ENCODE data around the gene GPD2. TPM values are rescaled to one million over a fixed set of nuclear protein-coding genes. Genes with fewer than 3 reads are reported as not detected.
A peak's percentile ranks its signal among the peaks of the same experiment; 100 is the strongest.

Gene GPD2
- total and polyA plus RNA-seq, 8 donors = 2.8 to 17.7 (median 10.2) TPM

DNA sequence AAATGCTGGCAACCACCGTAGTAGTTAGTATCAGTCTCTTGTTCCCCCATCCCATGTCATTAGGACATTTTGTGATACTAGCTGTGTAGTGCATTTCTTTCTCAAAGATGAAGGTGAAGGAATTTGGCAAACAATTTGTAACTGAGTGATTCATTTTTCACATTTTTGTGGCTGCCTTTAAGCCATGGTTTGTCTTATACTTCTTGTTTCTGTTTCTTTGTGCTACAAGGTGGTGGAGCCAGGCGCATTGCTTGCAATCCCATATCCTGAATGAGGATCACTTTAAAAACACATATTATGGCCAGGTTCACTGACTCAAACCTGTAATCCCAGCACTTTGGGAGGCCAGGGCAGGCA lies 40.6 kb downstream of the GPD2 start:
- Histone ChIP-seq H3K36me3 (no peaks in the 10 kb centered on the region), H3K27me3 (no peaks in the 10 kb centered on the region), H3K27ac (peak overlapping the region in 2 of 4 donors; percentile 9 to 15), H3K9me3 (no peaks in the 10 kb centered on the region), H3K4me3 (no peak overlapping the region), H3K4me1 (peaks cover 0 to 14% (median 8%) of the 10 kb centered on the region in 3 donors)
- 77 to 79% methylated on average over 2 of the region's 2 CpGs for WGBS, 2 donors
- no peak for FAIRE-seq
- DNase-seq = no peak
- peak in 1 of 4 donors; percentile 23 for ATAC-seq
- TF ChIP-seq, protein P1, sequence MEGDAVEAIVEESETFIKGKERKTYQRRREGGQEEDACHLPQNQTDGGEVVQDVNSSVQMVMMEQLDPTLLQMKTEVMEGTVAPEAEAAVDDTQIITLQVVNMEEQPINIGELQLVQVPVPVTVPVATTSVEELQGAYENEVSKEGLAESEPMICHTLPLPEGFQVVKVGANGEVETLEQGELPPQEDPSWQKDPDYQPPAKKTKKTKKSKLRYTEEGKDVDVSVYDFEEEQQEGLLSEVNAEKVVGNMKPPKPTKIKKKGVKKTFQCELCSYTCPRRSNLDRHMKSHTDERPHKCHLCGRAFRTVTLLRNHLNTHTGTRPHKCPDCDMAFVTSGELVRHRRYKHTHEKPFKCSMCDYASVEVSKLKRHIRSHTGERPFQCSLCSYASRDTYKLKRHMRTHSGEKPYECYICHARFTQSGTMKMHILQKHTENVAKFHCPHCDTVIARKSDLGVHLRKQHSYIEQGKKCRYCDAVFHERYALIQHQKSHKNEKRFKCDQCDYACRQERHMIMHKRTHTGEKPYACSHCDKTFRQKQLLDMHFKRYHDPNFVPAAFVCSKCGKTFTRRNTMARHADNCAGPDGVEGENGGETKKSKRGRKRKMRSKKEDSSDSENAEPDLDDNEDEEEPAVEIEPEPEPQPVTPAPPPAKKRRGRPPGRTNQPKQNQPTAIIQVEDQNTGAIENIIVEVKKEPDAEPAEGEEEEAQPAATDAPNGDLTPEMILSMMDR (IDR thresholded peaks at IDR 0.05) = no peak
- intact Hi-C loops (cut with DNase I) = no loop called here

DNA sequence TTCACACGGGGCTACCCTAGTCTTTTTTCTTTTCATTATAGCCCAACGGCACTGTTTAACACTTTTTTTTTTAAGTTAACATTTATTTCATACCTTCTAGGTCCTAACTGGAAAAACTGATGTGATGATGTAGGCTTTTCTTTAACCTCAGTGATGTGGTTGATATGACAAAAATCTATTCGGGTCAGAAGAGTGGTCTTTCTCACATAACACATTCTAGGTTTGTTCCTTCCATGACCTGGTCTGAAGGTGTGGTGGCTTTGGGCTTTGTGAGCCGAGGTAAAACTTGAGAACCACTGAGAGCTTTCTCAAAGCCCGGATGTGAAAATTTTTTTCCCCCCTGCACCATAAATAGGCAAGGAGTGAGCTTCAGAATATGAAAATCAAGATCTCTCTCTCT lies 44.2 kb downstream of the GPD2 start:
- intact Hi-C loops (cut with DNase I) = no loop called here
- 89 to 92% methylated on average over 5 of the region's 5 CpGs for WGBS, 2 donors
- no peak overlapping the region for H3K4me3 ChIP-seq
- TF ChIP-seq, protein P1 (IDR thresholded peaks at IDR 0.05) = no peak
- no peak overlapping the region for H3K27ac ChIP-seq
- no peaks in the 10 kb centered on the region for H3K36me3 ChIP-seq
- H3K4me1 ChIP-seq = peaks cover 3 to 8% (median 7%) of the 10 kb centered on the region in 3 donors
- DNase-seq (no peak), FAIRE-seq (no peak), ATAC-seq (no peak)
- H3K27me3 ChIP-seq = no peaks in the 10 kb centered on the region
- H3K9me3 ChIP-seq = no peaks in the 10 kb centered on the region

DNA sequence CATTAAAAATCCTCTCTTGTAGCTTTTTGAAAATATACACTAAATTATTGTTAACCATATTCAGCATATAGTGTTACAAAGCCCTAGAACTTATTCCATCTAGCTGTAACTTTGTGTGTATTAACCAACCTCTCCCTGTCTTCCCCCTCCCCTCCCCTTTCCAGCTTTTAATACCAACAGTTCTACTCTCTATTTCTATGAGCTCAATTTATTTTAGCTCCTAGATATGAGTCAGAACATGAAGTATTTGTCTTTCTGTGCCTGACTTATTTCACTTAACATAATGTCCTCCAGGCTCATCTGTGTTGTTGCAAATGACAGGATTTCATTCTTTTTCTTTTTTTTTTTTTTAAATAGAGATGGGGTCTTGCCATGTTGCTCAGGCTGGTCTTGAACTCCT lies 45.1 kb downstream of the GPD2 start:
- intact Hi-C loops (cut with DNase I) = no loop called here
- TF ChIP-seq, protein P1 (IDR thresholded peaks at IDR 0.05) = no peak
- peak in 1 of 4 donors; percentile 40 for ATAC-seq
- H3K36me3 ChIP-seq = no peaks in the 10 kb centered on the region
- H3K4me3 ChIP-seq = no peak overlapping the region
- H3K4me1 ChIP-seq = peaks cover 3 to 8% (median 7%) of the 10 kb centered on the region in 3 donors
- H3K27ac ChIP-seq = no peak overlapping the region
- no peaks in the 10 kb centered on the region for H3K9me3 ChIP-seq
- FAIRE-seq = no peak
- H3K27me3 ChIP-seq = no peaks in the 10 kb centered on the region
- DNase-seq = no peak

DNA sequence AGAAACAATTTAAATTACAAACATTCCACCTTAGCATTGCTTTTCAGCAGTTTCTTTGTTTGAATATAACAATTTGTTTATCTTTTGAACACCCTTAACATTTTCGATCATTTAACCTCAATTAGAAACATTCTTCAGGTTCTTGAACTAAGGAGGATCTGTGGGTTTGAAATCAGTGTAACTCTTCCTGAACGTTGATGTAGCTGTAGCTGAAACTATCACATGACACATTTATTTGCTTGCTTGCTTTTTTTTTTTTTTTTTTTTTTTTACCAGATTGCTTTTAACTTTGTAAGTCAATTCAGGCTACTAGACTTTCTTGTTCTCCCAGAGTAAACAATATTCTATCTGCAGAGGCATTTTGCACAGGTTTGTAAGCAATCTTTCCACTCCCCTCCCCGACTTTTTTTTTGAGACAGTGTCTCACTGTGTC lies 47.6 kb downstream of the GPD2 start:
- WGBS, 2 donors = 12 to 13% methylated on average over 3 of the region's 3 CpGs
- Histone ChIP-seq H3K9me3 (no peaks in the 10 kb centered on the region), H3K27me3 (no peaks in the 10 kb centered on the region), H3K36me3 (no peaks in the 10 kb centered on the region), H3K27ac (peak overlapping the region in 1 of 4 donors; percentile 10), H3K4me1 (peaks cover 3 to 8% (median 7%) of the 10 kb centered on the region in 3 donors), H3K4me3 (no peak overlapping the region)
- FAIRE-seq (no peak), ATAC-seq (peak; percentile 64 to 82 (median 78)), DNase-seq (no peak)
- TF ChIP-seq, protein P1 (IDR thresholded peaks at IDR 0.05) = no peak
- intact Hi-C loops (cut with DNase I) = no loop called here

DNA sequence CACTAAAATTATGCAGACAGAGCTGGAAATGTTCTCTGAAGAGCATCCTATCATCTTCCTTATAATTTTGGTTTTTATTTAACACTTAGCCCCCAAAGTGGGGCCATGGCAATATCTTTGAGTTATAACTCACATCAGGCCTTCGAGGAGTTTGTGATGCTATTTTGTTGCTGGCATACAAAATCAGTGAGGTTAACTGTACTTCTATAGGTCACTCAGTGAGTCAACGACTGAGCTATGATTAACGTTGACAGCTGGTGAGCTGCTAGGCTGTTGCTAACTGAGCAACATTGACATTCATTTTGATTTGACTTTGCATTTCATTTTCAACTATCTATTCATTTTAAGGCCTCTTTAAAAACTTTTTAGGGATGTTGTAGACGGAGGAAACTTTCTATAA lies 50.0 kb downstream of the GPD2 start:
- TF ChIP-seq, protein P1 (IDR thresholded peaks at IDR 0.05) = no peak
- 75 to 79% methylated on average over 4 of the region's 4 CpGs for whole genome bisulfite sequencing, 2 donors
- DNase-seq (no peak), FAIRE-seq (no peak), ATAC-seq (no peak)
- H3K4me1 ChIP-seq = peaks cover 3 to 16% (median 7%) of the 10 kb centered on the region in 3 donors
- intact Hi-C loops (cut with DNase I) = no loop called here
- H3K4me3 ChIP-seq = no peak overlapping the region
- no peaks in the 10 kb centered on the region for H3K9me3 ChIP-seq
- H3K36me3 ChIP-seq = no peaks in the 10 kb centered on the region
- no peaks in the 10 kb centered on the region for H3K27me3 ChIP-seq
- no peak overlapping the region for H3K27ac ChIP-seq
